H9 (cell line): ENCODE data around the gene SLC43A1. TPM values are rescaled to one million over a fixed set of nuclear protein-coding genes. Genes with fewer than 3 reads are reported as not detected.

Experiments
- DNase-seq: peaks from one replicate; pipeline ENCODE4 v3.0.0-alpha.2; 2017
- H2AFZ ChIP-seq: one replicate; pipeline ENCODE4 v1.6.1; 2013; ENCODE audit warnings: mild to moderate bottlenecking, low read length, control low read depth, moderate library complexity
- H2AK5ac ChIP-seq: 2 replicates; pipeline ENCODE4 v1.6.1; 2013; ENCODE audit warnings: low read length, control low read depth, mixed read lengths; ENCODE audit not compliant: insufficient read length
- H2BK120ac ChIP-seq: one replicate; pipeline ENCODE4 v1.6.1; 2013; ENCODE audit warnings: low read depth, mild to moderate bottlenecking, low read length, control low read depth, inconsistent platforms; ENCODE audit not compliant: poor library complexity, severe bottlenecking
- H2BK12ac ChIP-seq: 2 replicates; pipeline ENCODE4 v1.6.1; 2013; ENCODE audit warnings: low read length, control low read depth, mixed read lengths, low read depth; ENCODE audit not compliant: insufficient read length
- H2BK15ac ChIP-seq: 2 replicates; pipeline ENCODE4 v1.6.1; 2013; ENCODE audit warnings: low read depth, low read length, control low read depth
- H2BK20ac ChIP-seq: one replicate; pipeline ENCODE4 v1.6.1; 2013; ENCODE audit warnings: low read depth, mild to moderate bottlenecking, low read length, control low read depth, inconsistent platforms; ENCODE audit not compliant: poor library complexity, severe bottlenecking
- H2BK5ac ChIP-seq: 2 replicates; pipeline ENCODE4 v1.6.1; 2013; ENCODE audit warnings: low read length, control low read depth, mixed read lengths; ENCODE audit not compliant: insufficient read length
- H3K14ac ChIP-seq: 2 replicates; pipeline ENCODE4 v1.6.1; 2013; ENCODE audit warnings: low read length, control low read depth; ENCODE audit not compliant: insufficient read depth
- H3K18ac ChIP-seq: 2 replicates; pipeline ENCODE4 v1.6.1; 2013; ENCODE audit warnings: low read depth, mild to moderate bottlenecking, mixed read lengths, low read length, control low read depth; ENCODE audit not compliant: insufficient read length
- H3K23ac ChIP-seq: 2 replicates; pipeline ENCODE4 v1.6.1; 2013; ENCODE audit warnings: low read length, control low read depth, mixed read lengths, low read depth; ENCODE audit not compliant: insufficient read length
- H3K23me2 ChIP-seq: 2 replicates; pipeline ENCODE4 v1.6.1; 2013; ENCODE audit warnings: low read depth, mild to moderate bottlenecking, mixed read lengths, low read length, control low read depth; ENCODE audit not compliant: insufficient read length, poor library complexity, severe bottlenecking
- H3K27ac ChIP-seq: 2 replicates; pipeline ENCODE4 v1.5.1; 2013; ENCODE audit warnings: low read length, control low read depth, mixed read lengths, low read depth; ENCODE audit not compliant: insufficient read length
- H3K27me3 ChIP-seq: 2 replicates; pipeline ENCODE4 v1.6.1; 2013; ENCODE audit warnings: low read length, control low read depth, inconsistent platforms; ENCODE audit not compliant: insufficient read depth
- H3K4ac ChIP-seq: 2 replicates; pipeline ENCODE4 v1.6.1; 2013; ENCODE audit warnings: low read depth, mild to moderate bottlenecking, control low read depth, inconsistent platforms, low read length, moderate library complexity
- H3K4me1 ChIP-seq: 2 replicates; pipeline ENCODE4 v1.6.1; 2013; ENCODE audit warnings: low read length, control low read depth, inconsistent platforms; ENCODE audit not compliant: insufficient read depth
- H3K4me2 ChIP-seq: 2 replicates; pipeline ENCODE4 v1.6.1; 2013; ENCODE audit warnings: low read length, control low read depth, mixed read lengths; ENCODE audit not compliant: insufficient read length, insufficient read depth
- H3K56ac ChIP-seq: 2 replicates; pipeline ENCODE4 v1.6.1; 2013; ENCODE audit warnings: low read depth, mild to moderate bottlenecking, mixed read lengths, low read length, control low read depth; ENCODE audit not compliant: insufficient read length
- H3K79me1 ChIP-seq: 2 replicates; pipeline ENCODE4 v1.6.1; 2013; ENCODE audit warnings: low read depth, mild to moderate bottlenecking, moderate library complexity, low read length, control low read depth, inconsistent platforms; ENCODE audit not compliant: insufficient read depth, poor library complexity, severe bottlenecking
- H3K79me2 ChIP-seq: 2 replicates; pipeline ENCODE4 v1.6.1; 2013; ENCODE audit warnings: low read length, control low read depth, inconsistent platforms; ENCODE audit not compliant: insufficient read depth
- H3K9ac ChIP-seq: 2 replicates; pipeline ENCODE4 v1.6.1; 2013; ENCODE audit warnings: low read length, control low read depth, mixed read lengths; ENCODE audit not compliant: insufficient read length; ENCODE audit errors: extremely low read depth
- H3K9me3 ChIP-seq: one replicate; pipeline ENCODE4 v1.6.1; 2013; ENCODE audit warnings: low read depth, low read length, inconsistent platforms; ENCODE audit not compliant: control insufficient read depth
- H3T11ph ChIP-seq: one replicate; pipeline ENCODE4 v1.6.1; 2013; ENCODE audit warnings: mild to moderate bottlenecking, low read length, control low read depth, inconsistent platforms
- H4K20me1 ChIP-seq: one replicate; pipeline ENCODE4 v1.6.1; 2013; ENCODE audit not compliant: control insufficient read depth, insufficient read length, insufficient read depth
- H4K5ac ChIP-seq: 2 replicates; pipeline ENCODE4 v1.6.1; 2013; ENCODE audit warnings: low read depth, mild to moderate bottlenecking, mixed read lengths, low read length, control low read depth; ENCODE audit not compliant: insufficient read length
- H4K8ac ChIP-seq: replicated peaks from 2 replicates; pipeline ENCODE4 v1.6.1; 2013; ENCODE audit warnings: low read length, control low read depth, mixed read lengths, low read depth; ENCODE audit not compliant: insufficient read length
- H4K91ac ChIP-seq: 2 replicates; pipeline ENCODE4 v1.6.1; 2013; ENCODE audit warnings: low read depth, mild to moderate bottlenecking, moderate library complexity, mixed read lengths, low read length, control low read depth; ENCODE audit not compliant: insufficient read length
- H3K27ac Mint-ChIP-seq, 3 experiments: 2 replicates in 2 of 3; 3 replicates in 1 of 3; pipeline ENCODE4 v1.8.0; 2020 to 2021; ENCODE audit warnings: mixed read lengths in 3 of 3, mild to moderate bottlenecking in 1 of 3, moderate library complexity in 1 of 3
- H3K27me3 Mint-ChIP-seq: 2 replicates; pipeline ENCODE4 v1.8.0; 2021; ENCODE audit warnings: low read depth, mild to moderate bottlenecking, moderate library complexity, mixed read lengths
- H3K36me3 Mint-ChIP-seq, 3 experiments: 2 replicates in 2 of 3; 3 replicates in 1 of 3; pipeline ENCODE4 v1.8.0; 2020 to 2021; ENCODE audit warnings: low read depth in 3 of 3, mixed read lengths in 3 of 3; ENCODE audit not compliant: insufficient read depth in 1 of 3
- H3K4me1 Mint-ChIP-seq, 2 experiments: 2 replicates each; pipeline ENCODE4 v1.8.0; 2020; ENCODE audit warnings: mixed read lengths in 2 of 2
- H3K4me3 Mint-ChIP-seq, 2 experiments: 2 replicates in 1 of 2; 3 replicates in 1 of 2; pipeline ENCODE4 v1.8.0; 2020 to 2021; ENCODE audit warnings: mild to moderate bottlenecking in 2 of 2, mixed read lengths in 2 of 2, moderate library complexity in 1 of 2
- H3K9me3 Mint-ChIP-seq, 2 experiments: 2 replicates in 1 of 2; 3 replicates in 1 of 2; pipeline ENCODE4 v1.8.0; 2020; ENCODE audit warnings: mild to moderate bottlenecking in 2 of 2, mixed read lengths in 2 of 2, moderate library complexity in 1 of 2
- CTCF ChIP-seq: fragments of 200-600 bp; sonication (generic); conservative IDR thresholded peaks from 3 replicates; pipeline ENCODE4 v1.8.0; 2021; ENCODE audit warnings: antibody characterized with exemption, mild to moderate bottlenecking
- WGBS: extraction: QIAGEN DNeasy Blood & Tissue Kit; methylation state at CpG from one replicate; pipeline ENCODE4 v1.1.7; 2013; ENCODE audit warnings: missing lambda C conversion rate, low lambda C conversion rate, mixed read lengths; ENCODE audit not compliant: insufficient read length; ENCODE audit errors: extremely low coverage; 5-methylcytosine and 5-hydroxymethylcytosine counted together
- total RNA-seq: library from RNA; stranded (reverse); gene quantifications from 2 replicates; pipeline ENCODE4 v1.2.1, GENCODE V29; 2021

The SLC43A1 gene
- total RNA-seq, 1 experiment from 2014 or later, result 17.0 TPM

- DNase-seq, result no peak
Observed at GRCh38 chr11:57474803-57475115, 40.7 kb downstream of the SLC43A1 start.

More at GRCh38 chr11:57474803-57475115, 40.7 kb downstream of the SLC43A1 start:
- Histone ChIP-seq H3K4ac (no peak overlapping the region), H3K23me2 (peaks cover 6% of the 10 kb centered on the region), H3K56ac (no peak overlapping the region), H3K9me3 (no peaks in the 10 kb centered on the region), H2BK5ac (no peak overlapping the region), H3K4me1 (peaks cover 2% of the 10 kb centered on the region; the same call in 1 of the 2 replicates), H2BK120ac (no peak overlapping the region), H3K9ac (no peak overlapping the region), H4K20me1 (no peaks in the 10 kb centered on the region), H3T11ph (no peak overlapping the region), H4K91ac (no peak overlapping the region), H3K18ac (no peak overlapping the region), H3K4me2 (no peak overlapping the region), H3K79me1 (no peaks in the 10 kb centered on the region), H3K23ac (no peak overlapping the region), H2AK5ac (no peak overlapping the region), H2AFZ (no peak overlapping the region), H2BK15ac (no peak overlapping the region), H2BK20ac (no peak overlapping the region), H4K5ac (no peak overlapping the region), H3K79me2 (no peaks in the 10 kb centered on the region), H3K27ac (no peak overlapping the region), H2BK12ac (no peak overlapping the region), H3K27me3 (peaks cover 6% of the 10 kb centered on the region; the same call in 1 of the 2 replicates), H4K8ac (no peak overlapping the region), H3K14ac (no peak overlapping the region)
- Mint-ChIP-seq H3K4me3 (no peak overlapping the region), H3K36me3 (peaks cover 7 to 12% (median 8%) of the 10 kb centered on the region in 3 experiments; a peak in 5 of 7 replicates), H3K27ac (no peak overlapping the region), H3K9me3 (no peaks in the 10 kb centered on the region; a peak in 2 of 5 replicates), H3K27me3 (peaks cover 62% of the 10 kb centered on the region), H3K4me1 (peaks cover 25 to 48% of the 10 kb centered on the region in 2 experiments)
- WGBS, result no CpG with 5 or more reads among the region's 5 CpGs
- no peak for TF ChIP-seq CTCF
